SK-N-SH (cell line): ENCODE measurements around the gene ID1. TPM values are rescaled to one million over a fixed set of nuclear protein-coding genes. Genes with fewer than 3 reads are reported as not detected.
"Not testable (repeated sequence)": the region's sequence is repeated elsewhere in the genome, so short reads cannot be mapped to it uniquely, and the experiment has no call there.

Source experiments
- CTCF ChIA-PET: fragments of 300-600, 350-600 bp; formaldehyde crosslinking; extraction: SDS; loops from one replicate; lab custom pipeline; 2021; lab: Yijun Ruan, JAX
- POLR2A ChIA-PET: fragments of 350-600 bp; sonication (Branson Sonifier 250); formaldehyde crosslinking; extraction: SDS; loops from one replicate; lab custom pipeline; 2020; ENCODE audit warnings: antibody characterized with exemption, inconsistent platforms; lab: Yijun Ruan, JAX
- DNase-seq: peaks from one replicate; pipeline ENCODE4 v3.0.0; 2012
- H2AFZ ChIP-seq: fragments of 200-600 bp; sonication (generic); 2 replicates; pipeline ENCODE4 v1.8.1; 2016; ENCODE audit warnings: antibody characterized with exemption, mild to moderate bottlenecking, low read depth
- H3F3A ChIP-seq: fragments of 200-600 bp; sonication (generic); replicated peaks from 2 replicates; pipeline ENCODE3; 2016; ENCODE audit warnings: antibody characterized with exemption, mild to moderate bottlenecking; ENCODE audit not compliant: insufficient read depth
- H3K27ac ChIP-seq, 2 experiments: fragments of 200-500 bp in 1 of 2; fragments of 200-600 bp in 1 of 2; sonication (Bioruptor generic) in 1 of 2; sonication (generic), shearing (Covaris generic) in 1 of 2; 2 replicates each; pipeline versions ENCODE4 v1.5.1 to v1.6.1; 2014 to 2016; ENCODE audit warnings: low read depth in 2 of 2, inconsistent platforms in 1 of 2, low read length in 1 of 2, mild to moderate bottlenecking in 1 of 2, mixed read lengths in 1 of 2
- H3K27me3 ChIP-seq: fragments of 200-600 bp; sonication (generic), shearing (Covaris generic); 2 replicates; pipeline ENCODE4 v1.6.1; 2016; ENCODE audit warnings: mixed run types; ENCODE audit not compliant: insufficient read depth
- H3K36me3 ChIP-seq, 2 experiments: fragments of 200-500 bp in 1 of 2; fragments of 200-600 bp in 1 of 2; sonication (Bioruptor generic) in 1 of 2; sonication (generic) in 1 of 2; replicated peaks in 1 of 2; 2 replicates each; pipeline versions ENCODE3 to v1.5.1; 2014 to 2016; ENCODE audit warnings: low read length in 1 of 2, mild to moderate bottlenecking in 1 of 2; ENCODE audit not compliant: insufficient read depth in 2 of 2, control insufficient read depth in 1 of 2
- H3K4me1 ChIP-seq, 2 experiments: fragments of 200-500 bp in 1 of 2; fragments of 200-600 bp in 1 of 2; sonication (Bioruptor generic) in 1 of 2; sonication (generic), shearing (Covaris generic) in 1 of 2; 2 replicates each; pipeline versions ENCODE4 v1.5.1 to v1.6.1; 2014 to 2016; ENCODE audit warnings: low read depth in 1 of 2, low read length in 1 of 2, mixed run types in 1 of 2; ENCODE audit not compliant: insufficient read depth in 2 of 2, control insufficient read depth in 1 of 2
- H3K4me2 ChIP-seq: fragments of 200-600 bp; sonication (generic), shearing (Covaris generic); 2 replicates; pipeline ENCODE4 v1.6.1; 2017; ENCODE audit warnings: mixed run types
- H3K4me3 ChIP-seq, 2 experiments: fragments of 200-500 bp in 1 of 2; fragments of 200-600 bp in 1 of 2; sonication (Bioruptor generic) in 1 of 2; sonication (generic), shearing (Covaris generic) in 1 of 2; 2 replicates each; pipeline versions ENCODE4 v1.5.1 to v1.8.1; 2014 to 2016; ENCODE audit warnings: low read depth in 2 of 2, inconsistent platforms in 1 of 2, low read length in 1 of 2, mild to moderate bottlenecking in 1 of 2, mixed read lengths in 1 of 2, moderate library complexity in 1 of 2
- H3K79me2 ChIP-seq: fragments of 200-600 bp; sonication (generic); 2 replicates; pipeline ENCODE4 v1.8.1; 2017; ENCODE audit warnings: mild to moderate bottlenecking; ENCODE audit not compliant: insufficient read depth
- H3K9ac ChIP-seq: fragments of 200-600 bp; sonication (generic); 2 replicates; pipeline ENCODE4 v1.6.1; 2017; ENCODE audit warnings: mixed run types
- H3K9me2 ChIP-seq: fragments of 200-600 bp; sonication (generic); 2 replicates; pipeline ENCODE4 v1.6.1; 2017; ENCODE audit warnings: mixed run types
- H3K9me3 ChIP-seq: fragments of 200-600 bp; sonication (generic); 2 replicates; pipeline ENCODE4 v1.6.1; 2017; ENCODE audit warnings: mixed run types, mild to moderate bottlenecking, moderate library complexity
- H4K20me1 ChIP-seq: fragments of 200-600 bp; sonication (generic); 2 replicates; pipeline ENCODE4 v1.6.1; 2017; ENCODE audit warnings: mild to moderate bottlenecking, mixed run types; ENCODE audit not compliant: insufficient read depth
- CHD2 ChIP-seq: fragments of 150-350 bp; IDR thresholded peaks from 2 replicates; pipeline ENCODE4 v1.6.1; 2018; ENCODE audit warnings: low read length; ENCODE audit not compliant: partially characterized antibody
- FOSL2 ChIP-seq: IDR thresholded peaks from 2 replicates; pipeline ENCODE4 v1.4.0; 2012; ENCODE audit warnings: low read depth, mild to moderate bottlenecking, moderate library complexity, borderline replicate concordance
- FOXJ3 ChIP-seq: sonication (generic); formaldehyde crosslinking; IDR thresholded peaks from 2 replicates; pipeline ENCODE4 v1.5.1; 2020; ENCODE audit warnings: mild to moderate bottlenecking, missing genetic modification reagents
- FOXM1 ChIP-seq: IDR thresholded peaks from 2 replicates; pipeline ENCODE4 v1.4.0; 2012; ENCODE audit warnings: low read depth, mild to moderate bottlenecking
- IRF3 ChIP-seq: fragments of 150-350 bp; IDR thresholded peaks from 2 replicates; pipeline ENCODE4 v1.6.1; 2016; ENCODE audit warnings: mild to moderate bottlenecking, low read depth, low read length
- MEF2A ChIP-seq: IDR thresholded peaks from 2 replicates; pipeline ENCODE4 v1.4.0; 2012; ENCODE audit warnings: low read depth, borderline replicate concordance
- NRF1 ChIP-seq: IDR thresholded peaks from 2 replicates; pipeline ENCODE4 v1.6.1; 2012; ENCODE audit warnings: low read depth, mild to moderate bottlenecking, low read length
- PBX3 ChIP-seq: IDR thresholded peaks from 2 replicates; pipeline ENCODE4; 2012
- RCOR1 ChIP-seq: fragments of 150-350 bp; IDR thresholded peaks from 2 replicates; pipeline ENCODE4 v1.6.1; 2017; ENCODE audit warnings: antibody characterized with exemption, low read length
- REST ChIP-seq: IDR thresholded peaks from 2 replicates; pipeline ENCODE4 v1.6.1; 2012; ENCODE audit warnings: mild to moderate bottlenecking, low read depth, low read length, moderate library complexity
- RFX5 ChIP-seq: IDR thresholded peaks from 2 replicates; pipeline ENCODE4 v1.6.1; 2012; ENCODE audit warnings: mild to moderate bottlenecking, improper control_type of control experiment, low read length
- RXRA ChIP-seq: IDR thresholded peaks from 2 replicates; pipeline ENCODE4 v1.4.0; 2012; ENCODE audit warnings: low read depth, mild to moderate bottlenecking, borderline replicate concordance
- SMC3 ChIP-seq: IDR thresholded peaks from 2 replicates; pipeline ENCODE4 v1.6.1; 2012; ENCODE audit warnings: low read depth, low read length, improper control_type of control experiment
- TAF1 ChIP-seq: IDR thresholded peaks from 2 replicates; pipeline ENCODE4 v1.6.1; 2012; ENCODE audit warnings: low read depth, mild to moderate bottlenecking, low read length, moderate library complexity, borderline replicate concordance
- TCF12 ChIP-seq: IDR thresholded peaks from 2 replicates; pipeline ENCODE4 v1.4.0; 2012
- TEAD4 ChIP-seq: IDR thresholded peaks from 2 replicates; pipeline ENCODE4 v1.4.0; 2012; ENCODE audit warnings: mild to moderate bottlenecking, borderline replicate concordance; ENCODE audit not compliant: insufficient read depth
- USF1 ChIP-seq: IDR thresholded peaks from 2 replicates; pipeline ENCODE4 v1.4.0; 2012; ENCODE audit warnings: low read depth, borderline replicate concordance
- YY1 ChIP-seq: IDR thresholded peaks from 2 replicates; pipeline ENCODE4 v1.4.0; 2012; ENCODE audit warnings: low read depth, mild to moderate bottlenecking
- ZBTB33 ChIP-seq: IDR thresholded peaks from 2 replicates; pipeline ENCODE4 v1.4.0; 2012; ENCODE audit warnings: low read depth, borderline replicate concordance
- WGBS: methylation state at CpG from one replicate; pipeline ENCODE4 v1.1.6; 2017; ENCODE audit warnings: low lambda C conversion rate; 5-methylcytosine and 5-hydroxymethylcytosine counted together
- polyA plus RNA-seq, 3 experiments: library from polyadenylated mRNA; depleted of rRNA; stranded (reverse); fragments of >200 nt; gene quantifications; 2 replicates each; pipeline ENCODE4 v1.2.3, GENCODE V29; 2012

ID1 gene
- polyA plus RNA-seq, 1 of the 3 experiments (the other 2 are of a cell fraction): 493 TPM

- WGBS: 88% methylated on average over 3 of the region's 8 CpGs
- Histone ChIP-seq H3K36me3 (no peaks in the 10 kb centered on the region), H3F3A (no peaks in the 10 kb centered on the region), H3K9me3 (no peaks in the 10 kb centered on the region), H2AFZ (no peak overlapping the region), H3K79me2 (no peaks in the 10 kb centered on the region), H3K4me2 (no peak overlapping the region), H4K20me1 (no peaks in the 10 kb centered on the region), H3K4me3 (no peak overlapping the region), H3K9ac (no peak overlapping the region), H3K9me2 (no peaks in the 10 kb centered on the region), H3K27me3 (no peaks in the 10 kb centered on the region), H3K27ac (no peak overlapping the region), H3K4me1 (peaks cover 0 to 12% of the 10 kb centered on the region in 2 experiments; a peak in 1 of 4 replicates)
- no peak for DNase-seq
- ChIA-PET POLR2A (no interaction called here), CTCF (interaction anchor here (1.3 to 2.9 kb wide), 4 partner anchors 11 to 79 kb away, joined by 3 to 11 read pairs (median 10); no protein-coding TSS in a partner anchor)
- TF ChIP-seq FOSL2 (no peak), TAF1 (no peak), IRF3 (no peak), RXRA (no peak), TEAD4 (no peak), RCOR1 (no peak), RFX5 (no peak), FOXJ3 (CRISPR knock-in tag) (no peak), YY1 (no peak), FOXM1 (no peak), NRF1 (no peak), PBX3 (no peak), REST (no peak), MEF2A (no peak), USF1 (no peak), CHD2 (no peak), SMC3 (no peak), ZBTB33 (no peak), TCF12 (no peak)
Measured at GRCh38 chr20:31644701-31645100, 39.6 kb downstream of the ID1 start.

GRCh38 chr20:31648104-31648503 is 43.0 kb downstream of the ID1 start:
- CTCF ChIA-PET: interaction anchor here (1.3 to 8.8 kb wide), 6 partner anchors 14 to 88 kb away, joined by 4 to 64 read pairs (median 6); no protein-coding TSS in a partner anchor
- H3F3A ChIP-seq, POLR2A ChIA-PET, H3K9me3 ChIP-seq, H3K4me2 ChIP-seq, DNase-seq, H3K79me2 ChIP-seq, H3K4me3 ChIP-seq, H4K20me1 ChIP-seq, H2AFZ ChIP-seq, H3K27me3 ChIP-seq, H3K9ac ChIP-seq, H3K27ac ChIP-seq, H3K9me2 ChIP-seq, H3K36me3 ChIP-seq: not testable (repeated sequence)
- peaks cover 7 to 16% of the 10 kb centered on the region in 2 experiments; a peak in 2 of 4 replicates for H3K4me1 ChIP-seq
- WGBS: 85% methylated on average over 3 of the region's 3 CpGs
